A549 (cell line): Measurements from ENCODE around the gene MACF1.

ENCODE experiments used
- BHLHE40 ChIP-seq: IDR thresholded peaks from 2 replicates; pipeline ENCODE4 v1.6.1; 2012; ENCODE audit warnings: low read depth, low read length, inconsistent platforms
- CHD4 ChIP-seq: fragments of 200-600 bp; sonication (generic); IDR thresholded peaks from 2 replicates; pipeline ENCODE4 v1.6.1; 2016; ENCODE audit warnings: antibody characterized with exemption, mild to moderate bottlenecking, borderline replicate concordance
- EHMT2 ChIP-seq: fragments of 200-600 bp; sonication (generic); IDR thresholded peaks from 2 replicates; pipeline ENCODE4 v1.6.1; 2016; ENCODE audit warnings: antibody characterized with exemption, low read depth, mild to moderate bottlenecking, moderate library complexity
- EP300 ChIP-seq, 2 experiments: fragments of >200 bp; sonication (Bioruptor Twin); formaldehyde crosslinking; IDR thresholded peaks; 2 replicates in 1 of 2; 3 replicates in 1 of 2; pipeline ENCODE4 v1.6.1; 2016 to 2017
- HEYL ChIP-seq: fragments of 250-450 bp; sonication (Bioruptor Pico); IDR thresholded peaks from 2 replicates; pipeline ENCODE4 v1.8.0; 2021; ENCODE audit warnings: mild to moderate bottlenecking, moderate library complexity
- MAX ChIP-seq: IDR thresholded peaks from 2 replicates; pipeline ENCODE4 v1.6.1; 2012
- POLR2A ChIP-seq: IDR thresholded peaks from 2 replicates; pipeline ENCODE4 v1.6.1; 2012; ENCODE audit warnings: mild to moderate bottlenecking, low read length
- POLR2AphosphoS2 ChIP-seq: conservative IDR thresholded peaks from 2 replicates; pipeline ENCODE4 v1.6.1; 2012; ENCODE audit warnings: low read length, improper control_type of control experiment, inconsistent platforms
- RAD21 ChIP-seq, 2 experiments: fragments of >200 bp in 1 of 2; sonication (Bioruptor Twin) in 1 of 2; formaldehyde crosslinking in 1 of 2; IDR thresholded peaks in 1 of 2; conservative IDR thresholded peaks in 1 of 2; 2 replicates in 1 of 2; 3 replicates in 1 of 2; pipeline ENCODE4 v1.6.1; 2012 to 2018; ENCODE audit warnings: inconsistent platforms in 1 of 2
- REST ChIP-seq: fragments of 200-600 bp; sonication (generic); IDR thresholded peaks from 2 replicates; pipeline ENCODE4 v1.6.1; 2016; ENCODE audit warnings: antibody characterized with exemption, mild to moderate bottlenecking, moderate library complexity
- SMC3 ChIP-seq: fragments of >200 bp; sonication (Bioruptor Twin); formaldehyde crosslinking; IDR thresholded peaks from 3 replicates; pipeline ENCODE4 v1.6.1; 2018; ENCODE audit warnings: inconsistent platforms
- SREBF2 ChIP-seq: fragments of 450-650 bp; IDR thresholded peaks from 2 replicates; pipeline ENCODE4 v1.6.1; 2014; ENCODE audit warnings: mild to moderate bottlenecking, moderate library complexity
- TP53 ChIP-seq: fragments of 250-450 bp; sonication (Bioruptor Pico); IDR thresholded peaks from 2 replicates; pipeline ENCODE4 v1.5.0; 2021; ENCODE audit warnings: mild to moderate bottlenecking, moderate library complexity
- TF ChIP-seq, protein P1 (sequence below): fragments of >200 bp; sonication (Bioruptor Twin); formaldehyde crosslinking; IDR thresholded peaks from 3 replicates; pipeline ENCODE4 v1.5.1; 2016

- TF ChIP-seq BHLHE40, result no peak
- TF ChIP-seq, protein P1, sequence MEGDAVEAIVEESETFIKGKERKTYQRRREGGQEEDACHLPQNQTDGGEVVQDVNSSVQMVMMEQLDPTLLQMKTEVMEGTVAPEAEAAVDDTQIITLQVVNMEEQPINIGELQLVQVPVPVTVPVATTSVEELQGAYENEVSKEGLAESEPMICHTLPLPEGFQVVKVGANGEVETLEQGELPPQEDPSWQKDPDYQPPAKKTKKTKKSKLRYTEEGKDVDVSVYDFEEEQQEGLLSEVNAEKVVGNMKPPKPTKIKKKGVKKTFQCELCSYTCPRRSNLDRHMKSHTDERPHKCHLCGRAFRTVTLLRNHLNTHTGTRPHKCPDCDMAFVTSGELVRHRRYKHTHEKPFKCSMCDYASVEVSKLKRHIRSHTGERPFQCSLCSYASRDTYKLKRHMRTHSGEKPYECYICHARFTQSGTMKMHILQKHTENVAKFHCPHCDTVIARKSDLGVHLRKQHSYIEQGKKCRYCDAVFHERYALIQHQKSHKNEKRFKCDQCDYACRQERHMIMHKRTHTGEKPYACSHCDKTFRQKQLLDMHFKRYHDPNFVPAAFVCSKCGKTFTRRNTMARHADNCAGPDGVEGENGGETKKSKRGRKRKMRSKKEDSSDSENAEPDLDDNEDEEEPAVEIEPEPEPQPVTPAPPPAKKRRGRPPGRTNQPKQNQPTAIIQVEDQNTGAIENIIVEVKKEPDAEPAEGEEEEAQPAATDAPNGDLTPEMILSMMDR, result no peak
- TF ChIP-seq MAX, result no peak
- no peak for TF ChIP-seq REST
- no peak for TF ChIP-seq POLR2AphosphoS2
- TF ChIP-seq SREBF2, result no peak
- TF ChIP-seq EP300 (IDR thresholded peaks at IDR 0.05), result no peak
- no peak for TF ChIP-seq TP53 (CRISPR knock-in tag)
- TF ChIP-seq CHD4, result no peak
- no peak for TF ChIP-seq RAD21 (conservative IDR thresholded peaks at IDR 0.05 in 1 of 2, IDR thresholded peaks at IDR 0.05 in 1 of 2)
- TF ChIP-seq HEYL (CRISPR knock-in tag), result no peak
- TF ChIP-seq POLR2A, result no peak
- no peak for TF ChIP-seq EHMT2
- no peak for TF ChIP-seq SMC3
These were observed 241.1 kb downstream of the MACF1 start for GRCh38 chr1:39445573-39445972.
